HEK293 (cell line): ENCODE measurements around the gene RCL1.

ENCODE experiments used
- YY1 ChIP-seq: fragments of 450-650 bp; formaldehyde crosslinking; IDR thresholded peaks from 2 replicates; pipeline ENCODE4 v1.5.1; 2018; ENCODE audit warnings: missing biosample characterization, missing genetic modification characterization
- ZFP41 ChIP-seq: fragments of 450-650 bp; formaldehyde crosslinking; IDR thresholded peaks from 2 replicates; pipeline ENCODE4 v1.5.1; 2016; ENCODE audit warnings: missing biosample characterization, missing genetic modification characterization, borderline replicate concordance
- ZNF133 ChIP-seq: fragments of 450-650 bp; formaldehyde crosslinking; IDR thresholded peaks from 2 replicates; pipeline ENCODE4 v1.5.1; 2016; ENCODE audit warnings: missing biosample characterization, missing genetic modification characterization
- ZNF426 ChIP-seq: fragments of 450-650 bp; formaldehyde crosslinking; IDR thresholded peaks from 2 replicates; pipeline ENCODE4 v1.5.1; 2017; ENCODE audit warnings: missing biosample characterization, missing genetic modification characterization, mild to moderate bottlenecking, inconsistent platforms, moderate library complexity
- TF ChIP-seq, protein P1 (sequence below): fragments of 450-650 bp; formaldehyde crosslinking; IDR thresholded peaks from 2 replicates; pipeline ENCODE4 v1.5.1; 2016; ENCODE audit warnings: missing biosample characterization, missing genetic modification characterization
- TF ChIP-seq, protein P2 (sequence below): fragments of 450-650 bp; IDR thresholded peaks from 2 replicates; pipeline ENCODE4 v1.5.1; 2018; ENCODE audit warnings: missing biosample characterization, mild to moderate bottlenecking, missing genetic modification characterization
- TF ChIP-seq, protein P3 (sequence below): sonication (generic); formaldehyde crosslinking; IDR thresholded peaks from 2 replicates; pipeline ENCODE4 v1.8.1; 2022; ENCODE audit warnings: mild to moderate bottlenecking, moderate library complexity, missing genetic modification reagents

- TF ChIP-seq, protein P1, sequence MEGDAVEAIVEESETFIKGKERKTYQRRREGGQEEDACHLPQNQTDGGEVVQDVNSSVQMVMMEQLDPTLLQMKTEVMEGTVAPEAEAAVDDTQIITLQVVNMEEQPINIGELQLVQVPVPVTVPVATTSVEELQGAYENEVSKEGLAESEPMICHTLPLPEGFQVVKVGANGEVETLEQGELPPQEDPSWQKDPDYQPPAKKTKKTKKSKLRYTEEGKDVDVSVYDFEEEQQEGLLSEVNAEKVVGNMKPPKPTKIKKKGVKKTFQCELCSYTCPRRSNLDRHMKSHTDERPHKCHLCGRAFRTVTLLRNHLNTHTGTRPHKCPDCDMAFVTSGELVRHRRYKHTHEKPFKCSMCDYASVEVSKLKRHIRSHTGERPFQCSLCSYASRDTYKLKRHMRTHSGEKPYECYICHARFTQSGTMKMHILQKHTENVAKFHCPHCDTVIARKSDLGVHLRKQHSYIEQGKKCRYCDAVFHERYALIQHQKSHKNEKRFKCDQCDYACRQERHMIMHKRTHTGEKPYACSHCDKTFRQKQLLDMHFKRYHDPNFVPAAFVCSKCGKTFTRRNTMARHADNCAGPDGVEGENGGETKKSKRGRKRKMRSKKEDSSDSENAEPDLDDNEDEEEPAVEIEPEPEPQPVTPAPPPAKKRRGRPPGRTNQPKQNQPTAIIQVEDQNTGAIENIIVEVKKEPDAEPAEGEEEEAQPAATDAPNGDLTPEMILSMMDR (tag by site-specific recombination), result no peak
- TF ChIP-seq ZNF133 (tag by site-specific recombination) (no peak), ZFP41 (tag by site-specific recombination) (no peak), ZNF426 (tag by site-specific recombination) (no peak), YY1 (tag by site-specific recombination) (no peak)
- TF ChIP-seq, protein P2, sequence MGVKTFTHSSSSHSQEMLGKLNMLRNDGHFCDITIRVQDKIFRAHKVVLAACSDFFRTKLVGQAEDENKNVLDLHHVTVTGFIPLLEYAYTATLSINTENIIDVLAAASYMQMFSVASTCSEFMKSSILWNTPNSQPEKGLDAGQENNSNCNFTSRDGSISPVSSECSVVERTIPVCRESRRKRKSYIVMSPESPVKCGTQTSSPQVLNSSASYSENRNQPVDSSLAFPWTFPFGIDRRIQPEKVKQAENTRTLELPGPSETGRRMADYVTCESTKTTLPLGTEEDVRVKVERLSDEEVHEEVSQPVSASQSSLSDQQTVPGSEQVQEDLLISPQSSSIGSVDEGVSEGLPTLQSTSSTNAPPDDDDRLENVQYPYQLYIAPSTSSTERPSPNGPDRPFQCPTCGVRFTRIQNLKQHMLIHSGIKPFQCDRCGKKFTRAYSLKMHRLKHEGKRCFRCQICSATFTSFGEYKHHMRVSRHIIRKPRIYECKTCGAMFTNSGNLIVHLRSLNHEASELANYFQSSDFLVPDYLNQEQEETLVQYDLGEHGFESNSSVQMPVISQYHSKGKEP (tag by site-specific recombination), result no peak
- TF ChIP-seq, protein P3, sequence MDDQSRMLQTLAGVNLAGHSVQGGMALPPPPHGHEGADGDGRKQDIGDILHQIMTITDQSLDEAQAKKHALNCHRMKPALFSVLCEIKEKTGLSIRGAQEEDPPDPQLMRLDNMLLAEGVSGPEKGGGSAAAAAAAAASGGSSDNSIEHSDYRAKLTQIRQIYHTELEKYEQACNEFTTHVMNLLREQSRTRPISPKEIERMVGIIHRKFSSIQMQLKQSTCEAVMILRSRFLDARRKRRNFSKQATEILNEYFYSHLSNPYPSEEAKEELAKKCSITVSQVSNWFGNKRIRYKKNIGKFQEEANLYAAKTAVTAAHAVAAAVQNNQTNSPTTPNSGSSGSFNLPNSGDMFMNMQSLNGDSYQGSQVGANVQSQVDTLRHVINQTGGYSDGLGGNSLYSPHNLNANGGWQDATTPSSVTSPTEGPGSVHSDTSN (CRISPR knock-in tag), result no peak
Measured at GRCh38 chr9:4826417-4827166, 33.8 kb downstream of the RCL1 start.
